Measurements from ENCODE around the gene FHIT.

The FHIT gene

GRCh38 chr3:59730591-59730990 is 1520.7 kb downstream of the FHIT start:
- no peak for DNase-seq (ENCODE audit: low read depth in 2 of 2)

GRCh38 chr3:59728587-59728908 is 1522.7 kb downstream of the FHIT start:
- DNase-seq (ENCODE audit: low read depth in 2 of 2): no peak

- no peak for DNase-seq (ENCODE audit: low read depth in 2 of 2)
Measured at GRCh38 chr3:59727902-59728586, 1523.2 kb downstream of the FHIT start.

- DNase-seq (ENCODE audit: low read depth in 2 of 2): no peak
Measured at GRCh38 chr3:59726279-59726678, 1525.0 kb downstream of the FHIT start.

GRCh38 chr3:59717679-59718205 is 1533.5 kb downstream of the FHIT start:
- DNase-seq (ENCODE audit: low read depth in 2 of 2): no peak

GRCh38 chr3:59714066-59714465 is 1537.2 kb downstream of the FHIT start:
- no peak for DNase-seq (ENCODE audit: low read depth in 2 of 2)

GRCh38 chr3:59710554-59710953 is 1540.7 kb downstream of the FHIT start:
- DNase-seq (ENCODE audit: low read depth in 2 of 2): no peak

GRCh38 chr3:59709702-59710553 is 1541.3 kb downstream of the FHIT start:
- no peak for DNase-seq (ENCODE audit: low read depth in 2 of 2)

- no peak for DNase-seq (ENCODE audit: low read depth in 2 of 2)
Measured at GRCh38 chr3:59708202-59708601, 1543.0 kb downstream of the FHIT start.

GRCh38 chr3:59704292-59704691 is 1547.0 kb downstream of the FHIT start:
- no peak for DNase-seq (ENCODE audit: low read depth in 2 of 2)

GRCh38 chr3:59699648-59700320 is 1551.5 kb downstream of the FHIT start:
- no peak for DNase-seq (ENCODE audit: low read depth in 2 of 2)

Measured in stimulated activated CD8-positive, alpha-beta memory T cell treated with anti-CD3 and anti-CD28 coated beads, Interleukin-2, amount 100 ng/mL, for 1 hour (primary cell).